Measurements from ENCODE around the gene RASSF3.

DNA sequence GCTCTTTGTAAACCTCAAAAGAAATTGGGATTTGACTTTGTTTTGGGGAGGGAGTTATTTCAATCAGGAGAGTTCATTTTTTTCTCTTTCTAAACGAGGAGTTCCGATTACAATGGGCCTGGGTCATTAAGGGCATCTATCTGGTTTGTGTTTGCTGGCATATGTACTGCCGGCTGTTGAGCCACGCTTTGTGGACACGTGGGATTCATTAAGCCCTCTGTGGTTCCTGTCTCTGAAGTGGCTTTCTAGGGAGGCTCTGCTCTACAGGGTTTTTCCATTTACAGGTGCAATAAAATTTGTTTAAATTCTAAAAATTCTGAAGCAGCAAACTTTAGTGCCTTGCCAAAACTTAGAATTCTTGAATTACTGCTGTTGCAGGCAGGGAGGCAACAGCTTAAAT lies 91.0 kb downstream of the RASSF3 start:
- TF ChIP-seq, protein P1, sequence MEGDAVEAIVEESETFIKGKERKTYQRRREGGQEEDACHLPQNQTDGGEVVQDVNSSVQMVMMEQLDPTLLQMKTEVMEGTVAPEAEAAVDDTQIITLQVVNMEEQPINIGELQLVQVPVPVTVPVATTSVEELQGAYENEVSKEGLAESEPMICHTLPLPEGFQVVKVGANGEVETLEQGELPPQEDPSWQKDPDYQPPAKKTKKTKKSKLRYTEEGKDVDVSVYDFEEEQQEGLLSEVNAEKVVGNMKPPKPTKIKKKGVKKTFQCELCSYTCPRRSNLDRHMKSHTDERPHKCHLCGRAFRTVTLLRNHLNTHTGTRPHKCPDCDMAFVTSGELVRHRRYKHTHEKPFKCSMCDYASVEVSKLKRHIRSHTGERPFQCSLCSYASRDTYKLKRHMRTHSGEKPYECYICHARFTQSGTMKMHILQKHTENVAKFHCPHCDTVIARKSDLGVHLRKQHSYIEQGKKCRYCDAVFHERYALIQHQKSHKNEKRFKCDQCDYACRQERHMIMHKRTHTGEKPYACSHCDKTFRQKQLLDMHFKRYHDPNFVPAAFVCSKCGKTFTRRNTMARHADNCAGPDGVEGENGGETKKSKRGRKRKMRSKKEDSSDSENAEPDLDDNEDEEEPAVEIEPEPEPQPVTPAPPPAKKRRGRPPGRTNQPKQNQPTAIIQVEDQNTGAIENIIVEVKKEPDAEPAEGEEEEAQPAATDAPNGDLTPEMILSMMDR (IDR thresholded peaks at IDR 0.05) = no peak
- no peak for TF ChIP-seq POLR2A (IDR thresholded peaks at IDR 0.05)
- TF ChIP-seq POLR2AphosphoS5 (IDR thresholded peaks at IDR 0.05) = no peak
- TF ChIP-seq EP300 (IDR thresholded peaks at IDR 0.05) = no peak
